K562 (cell line): Measurements from ENCODE around the gene SLX4IP.

ENCODE experiments used
- BHLHE40 ChIP-seq: IDR thresholded peaks from 2 replicates; pipeline ENCODE4 v1.6.1; 2011; ENCODE audit warnings: low read length, improper control_type of control experiment
- CTBP1 ChIP-seq: fragments of 450-650 bp; IDR thresholded peaks from 2 replicates; pipeline ENCODE4 v1.6.1; 2016; ENCODE audit warnings: borderline replicate concordance
- KDM5B ChIP-seq: fragments of 200-600 bp; sonication (generic); IDR thresholded peaks from 2 replicates; pipeline ENCODE4 v1.6.1; 2012; ENCODE audit warnings: low read depth, mild to moderate bottlenecking, moderate library complexity, low read length, control low read depth, inconsistent platforms; ENCODE audit not compliant: insufficient replicate concordance
- KLF10 ChIP-seq: fragments of 250-450 bp; sonication (Bioruptor Pico); IDR thresholded peaks from 2 replicates; pipeline ENCODE4 v1.6.1; 2021; ENCODE audit warnings: matching md5 sums
- L3MBTL2 ChIP-seq: fragments of 450-650 bp; IDR thresholded peaks from 2 replicates; pipeline ENCODE4 v1.6.1; 2016; ENCODE audit warnings: mild to moderate bottlenecking, moderate library complexity
- MBD1 ChIP-seq: fragments of 250-450 bp; sonication (Bioruptor Pico); IDR thresholded peaks from 2 replicates; pipeline ENCODE4 v1.8.0; 2022; ENCODE audit warnings: inconsistent platforms
- POLR2A ChIP-seq: fragments of 450-650 bp; conservative IDR thresholded peaks from 2 replicates; pipeline ENCODE4 v1.6.1; 2016
- RAD21 ChIP-seq, 2 experiments: fragments of 250-450 bp in 1 of 2; fragments of 450-650 bp in 1 of 2; sonication (Bioruptor Pico) in 1 of 2; formaldehyde crosslinking in 1 of 2; IDR thresholded peaks in 1 of 2; conservative IDR thresholded peaks in 1 of 2; 2 replicates each; pipeline versions ENCODE4 v1.4.0 to v1.8.0; 2020 to 2022; ENCODE audit warnings: mild to moderate bottlenecking in 2 of 2, moderate library complexity in 1 of 2
- SP1 ChIP-seq: sonication (generic); formaldehyde crosslinking; IDR thresholded peaks from 2 replicates; pipeline ENCODE4 v1.8.1; 2022; ENCODE audit warnings: mild to moderate bottlenecking, missing genetic modification reagents
- TRIM28 ChIP-seq: fragments of 450-650 bp; IDR thresholded peaks from 2 replicates; pipeline ENCODE4 v1.6.1; 2017
- ZFP36 ChIP-seq: fragments of 150-350 bp; IDR thresholded peaks from 2 replicates; pipeline ENCODE4 v1.6.1; 2018; ENCODE audit warnings: low read length, low read depth; ENCODE audit not compliant: partially characterized antibody
- ZNF274 ChIP-seq: IDR thresholded peaks from 2 replicates; pipeline ENCODE4 v1.6.1; 2011; ENCODE audit warnings: low read depth, mild to moderate bottlenecking, low read length, moderate library complexity, borderline replicate concordance
- TF ChIP-seq, protein P1 (sequence below), 2 experiments: fragments of 450-650 bp in 1 of 2; sonication (generic) in 1 of 2; formaldehyde crosslinking in 1 of 2; IDR thresholded peaks; 2 replicates each; pipeline versions ENCODE4 v1.7.1 to v1.9.0; 2016 to 2022; ENCODE audit warnings: inconsistent platforms in 1 of 2, mild to moderate bottlenecking in 1 of 2, missing genetic modification reagents in 1 of 2
- TF ChIP-seq, protein P2 (sequence below), 3 experiments: IDR thresholded peaks in 2 of 3; conservative IDR thresholded peaks in 1 of 3; 2 replicates each; pipeline ENCODE4 v1.5.1; 2011 to 2012; ENCODE audit warnings: low read length in 3 of 3, mild to moderate bottlenecking in 3 of 3, control low read depth in 2 of 3, improper control_type of control experiment in 1 of 3, inconsistent platforms in 1 of 3, low read depth in 1 of 3, mixed read lengths in 1 of 3, moderate library complexity in 1 of 3; ENCODE audit not compliant: insufficient read depth in 2 of 3

DNA sequence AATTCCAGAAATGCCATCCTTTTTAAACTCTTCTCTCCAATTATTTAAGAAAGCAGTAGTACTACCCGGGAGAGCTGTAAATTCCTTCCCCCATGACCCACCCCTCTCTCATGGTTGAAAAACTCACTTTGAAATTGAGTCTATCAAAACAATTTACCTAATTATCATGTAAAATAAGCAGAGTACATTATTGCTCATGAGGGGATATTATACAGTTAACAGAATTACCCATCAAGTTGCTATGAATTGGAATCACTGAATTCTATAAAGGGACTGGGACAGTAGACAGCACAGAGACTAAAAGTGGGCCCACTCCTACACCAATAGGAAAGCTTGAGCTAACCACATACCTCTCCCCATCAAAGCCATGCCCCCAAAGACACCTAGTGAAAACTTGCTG lies 222.3 kb downstream of the SLX4IP start:
- no peak for TF ChIP-seq ZNF274
- TF ChIP-seq KLF10 (CRISPR knock-in tag), result no peak
- no peak for TF ChIP-seq CTBP1
- no peak for TF ChIP-seq MBD1 (CRISPR knock-in tag)
- no peak for TF ChIP-seq POLR2A
- TF ChIP-seq, protein P1, sequence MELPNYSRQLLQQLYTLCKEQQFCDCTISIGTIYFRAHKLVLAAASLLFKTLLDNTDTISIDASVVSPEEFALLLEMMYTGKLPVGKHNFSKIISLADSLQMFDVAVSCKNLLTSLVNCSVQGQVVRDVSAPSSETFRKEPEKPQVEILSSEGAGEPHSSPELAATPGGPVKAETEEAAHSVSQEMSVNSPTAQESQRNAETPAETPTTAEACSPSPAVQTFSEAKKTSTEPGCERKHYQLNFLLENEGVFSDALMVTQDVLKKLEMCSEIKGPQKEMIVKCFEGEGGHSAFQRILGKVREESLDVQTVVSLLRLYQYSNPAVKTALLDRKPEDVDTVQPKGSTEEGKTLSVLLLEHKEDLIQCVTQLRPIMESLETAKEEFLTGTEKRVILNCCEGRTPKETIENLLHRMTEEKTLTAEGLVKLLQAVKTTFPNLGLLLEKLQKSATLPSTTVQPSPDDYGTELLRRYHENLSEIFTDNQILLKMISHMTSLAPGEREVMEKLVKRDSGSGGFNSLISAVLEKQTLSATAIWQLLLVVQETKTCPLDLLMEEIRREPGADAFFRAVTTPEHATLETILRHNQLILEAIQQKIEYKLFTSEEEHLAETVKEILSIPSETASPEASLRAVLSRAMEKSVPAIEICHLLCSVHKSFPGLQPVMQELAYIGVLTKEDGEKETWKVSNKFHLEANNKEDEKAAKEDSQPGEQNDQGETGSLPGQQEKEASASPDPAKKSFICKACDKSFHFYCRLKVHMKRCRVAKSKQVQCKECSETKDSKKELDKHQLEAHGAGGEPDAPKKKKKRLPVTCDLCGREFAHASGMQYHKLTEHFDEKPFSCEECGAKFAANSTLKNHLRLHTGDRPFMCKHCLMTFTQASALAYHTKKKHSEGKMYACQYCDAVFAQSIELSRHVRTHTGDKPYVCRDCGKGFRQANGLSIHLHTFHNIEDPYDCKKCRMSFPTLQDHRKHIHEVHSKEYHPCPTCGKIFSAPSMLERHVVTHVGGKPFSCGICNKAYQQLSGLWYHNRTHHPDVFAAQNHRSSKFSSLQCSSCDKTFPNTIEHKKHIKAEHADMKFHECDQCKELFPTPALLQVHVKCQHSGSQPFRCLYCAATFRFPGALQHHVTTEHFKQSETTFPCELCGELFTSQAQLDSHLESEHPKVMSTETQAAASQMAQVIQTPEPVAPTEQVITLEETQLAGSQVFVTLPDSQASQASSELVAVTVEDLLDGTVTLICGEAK (IDR thresholded peaks at IDR 0.05), result no peak
- TF ChIP-seq, protein P1 (CRISPR knock-in tag; IDR thresholded peaks at IDR 0.05), result no peak
- TF ChIP-seq L3MBTL2, result no peak
- TF ChIP-seq SP1, result no peak
- TF ChIP-seq BHLHE40, result no peak
- no peak for TF ChIP-seq TRIM28
- TF ChIP-seq, protein P2, sequence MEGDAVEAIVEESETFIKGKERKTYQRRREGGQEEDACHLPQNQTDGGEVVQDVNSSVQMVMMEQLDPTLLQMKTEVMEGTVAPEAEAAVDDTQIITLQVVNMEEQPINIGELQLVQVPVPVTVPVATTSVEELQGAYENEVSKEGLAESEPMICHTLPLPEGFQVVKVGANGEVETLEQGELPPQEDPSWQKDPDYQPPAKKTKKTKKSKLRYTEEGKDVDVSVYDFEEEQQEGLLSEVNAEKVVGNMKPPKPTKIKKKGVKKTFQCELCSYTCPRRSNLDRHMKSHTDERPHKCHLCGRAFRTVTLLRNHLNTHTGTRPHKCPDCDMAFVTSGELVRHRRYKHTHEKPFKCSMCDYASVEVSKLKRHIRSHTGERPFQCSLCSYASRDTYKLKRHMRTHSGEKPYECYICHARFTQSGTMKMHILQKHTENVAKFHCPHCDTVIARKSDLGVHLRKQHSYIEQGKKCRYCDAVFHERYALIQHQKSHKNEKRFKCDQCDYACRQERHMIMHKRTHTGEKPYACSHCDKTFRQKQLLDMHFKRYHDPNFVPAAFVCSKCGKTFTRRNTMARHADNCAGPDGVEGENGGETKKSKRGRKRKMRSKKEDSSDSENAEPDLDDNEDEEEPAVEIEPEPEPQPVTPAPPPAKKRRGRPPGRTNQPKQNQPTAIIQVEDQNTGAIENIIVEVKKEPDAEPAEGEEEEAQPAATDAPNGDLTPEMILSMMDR (IDR thresholded peaks at IDR 0.05 in 2 of 3, conservative IDR thresholded peaks at IDR 0.05 in 1 of 3; ENCODE audit: insufficient read depth in 2 of 3, low read depth in 1 of 3, low read length in 3 of 3), result no peak
- TF ChIP-seq RAD21 (CRISPR knock-in tag; conservative IDR thresholded peaks at IDR 0.05 in 1 of 2, IDR thresholded peaks at IDR 0.05 in 1 of 2), result no peak
- no peak for TF ChIP-seq KDM5B
- no peak for TF ChIP-seq ZFP36
